GM18505 (cell line): ENCODE measurements around the gene COL4A1.

Source experiments
- ATAC-seq: cut with Tn5 transposase; IDR thresholded peaks from one replicate; pipeline ENCODE4 v1.9.1; 2021; ENCODE audit not compliant: unreplicated experiment
- POLR2A ChIP-seq: IDR thresholded peaks from 4 replicates; pipeline ENCODE4 v1.6.1; 2011; ENCODE audit warnings: borderline replicate concordance; ENCODE audit not compliant: insufficient read depth, insufficient read length; ENCODE audit errors: extremely low read depth

COL4A1 gene

GRCh38 chr13:110297011-110297410, 9.9 kb downstream of the COL4A1 start:
- ATAC-seq, result no peak
- no peak for TF ChIP-seq POLR2A

DNA sequence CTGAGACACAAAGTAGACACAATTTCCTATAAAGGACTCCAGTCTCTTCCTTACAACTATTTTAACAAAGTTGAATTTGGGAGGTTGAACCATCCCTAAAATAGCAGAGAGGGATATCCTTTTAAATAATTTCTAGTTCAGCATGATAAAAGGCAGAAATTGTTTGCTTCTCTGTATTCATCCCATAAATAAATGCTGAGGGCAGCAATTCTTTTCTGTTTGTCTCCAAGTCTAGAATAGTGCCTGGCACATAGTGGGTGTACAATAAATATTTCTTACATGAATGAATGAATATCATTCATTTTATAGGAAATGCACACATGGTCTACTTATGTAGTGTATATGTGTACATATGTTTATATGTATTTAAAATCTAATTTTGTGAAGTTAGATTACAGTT, 12.3 kb downstream of the COL4A1 start:
- no peak for TF ChIP-seq POLR2A
- ATAC-seq, result no peak

GRCh38 chr13:110294146-110294545, 12.8 kb downstream of the COL4A1 start:
- TF ChIP-seq POLR2A, result no peak
- no peak for ATAC-seq

GRCh38 chr13:110293649-110294048, 13.3 kb downstream of the COL4A1 start:
- ATAC-seq, result no peak
- TF ChIP-seq POLR2A, result no peak

DNA sequence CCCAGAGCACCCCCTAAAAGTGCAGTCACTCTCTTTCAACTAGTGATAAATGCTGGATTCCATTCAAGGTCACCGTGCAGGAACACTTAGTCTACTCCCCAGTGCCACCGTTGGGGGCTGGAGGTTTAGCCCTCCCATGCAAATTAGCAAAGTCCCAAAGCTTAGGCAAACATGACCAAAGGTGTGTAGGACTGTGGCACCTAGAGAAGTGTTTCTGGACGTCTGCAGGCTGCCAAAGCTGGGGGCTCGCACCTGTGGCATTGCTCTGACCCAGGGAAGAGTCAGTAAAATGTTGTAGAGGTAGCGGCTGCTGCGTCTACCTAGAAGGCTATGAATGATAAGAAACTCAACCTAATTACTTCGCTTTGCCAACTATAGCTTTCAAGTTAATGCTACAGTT, 13.9 kb downstream of the COL4A1 start:
- no peak for TF ChIP-seq POLR2A
- no peak for ATAC-seq

- TF ChIP-seq POLR2A, result no peak
- ATAC-seq, result no peak
These were observed 15.7 kb downstream of the COL4A1 start for GRCh38 chr13:110291286-110291685.

GRCh38 chr13:110290826-110291225, 16.1 kb downstream of the COL4A1 start:
- TF ChIP-seq POLR2A, result no peak
- no peak for ATAC-seq

GRCh38 chr13:110290153-110290552, 16.8 kb downstream of the COL4A1 start:
- ATAC-seq, result no peak
- no peak for TF ChIP-seq POLR2A

DNA sequence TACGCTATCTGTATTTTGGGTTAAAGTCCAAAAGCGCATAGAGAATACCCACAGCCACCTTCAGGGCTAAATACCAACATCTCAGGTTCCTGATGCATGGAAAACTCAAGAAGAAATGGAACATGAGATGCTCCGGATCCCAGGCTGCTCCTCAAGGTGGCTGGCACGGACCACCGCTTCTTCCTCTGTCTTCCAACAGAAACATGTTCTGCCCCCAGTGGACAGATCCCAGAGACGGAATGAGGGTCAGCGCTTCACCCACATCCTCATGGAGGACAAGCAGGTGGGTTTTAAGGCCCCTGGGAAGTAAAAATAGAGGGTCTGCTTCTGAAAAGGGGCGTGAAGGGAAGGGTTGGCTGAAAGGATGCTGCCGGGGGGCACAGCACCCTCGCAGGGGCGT, 17.3 kb downstream of the COL4A1 start:
- no peak for TF ChIP-seq POLR2A
- no peak for ATAC-seq

DNA sequence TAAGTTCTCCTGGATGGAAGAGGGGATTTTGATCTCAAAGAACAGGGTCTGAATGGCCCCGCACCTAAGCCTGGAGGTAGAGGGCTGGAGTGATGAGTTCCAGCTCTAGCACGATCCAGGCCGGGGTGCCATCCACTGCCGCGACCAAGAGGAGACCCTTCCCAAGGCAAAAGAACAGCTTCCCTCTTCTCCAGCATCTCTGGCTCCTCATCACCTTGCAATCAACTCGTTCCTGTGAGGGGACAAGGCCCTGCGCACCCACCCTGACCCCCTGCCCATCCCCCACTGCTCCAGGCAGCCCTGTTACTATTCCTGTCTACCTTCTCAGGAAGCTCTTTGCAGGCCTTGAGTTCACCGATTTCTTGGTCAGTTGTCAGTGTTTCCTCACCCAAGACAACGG, 17.8 kb downstream of the COL4A1 start:
- no peak for TF ChIP-seq POLR2A
- ATAC-seq, result no peak

GRCh38 chr13:110286833-110287819, 19.8 kb downstream of the COL4A1 start:
- no peak for ATAC-seq

DNA sequence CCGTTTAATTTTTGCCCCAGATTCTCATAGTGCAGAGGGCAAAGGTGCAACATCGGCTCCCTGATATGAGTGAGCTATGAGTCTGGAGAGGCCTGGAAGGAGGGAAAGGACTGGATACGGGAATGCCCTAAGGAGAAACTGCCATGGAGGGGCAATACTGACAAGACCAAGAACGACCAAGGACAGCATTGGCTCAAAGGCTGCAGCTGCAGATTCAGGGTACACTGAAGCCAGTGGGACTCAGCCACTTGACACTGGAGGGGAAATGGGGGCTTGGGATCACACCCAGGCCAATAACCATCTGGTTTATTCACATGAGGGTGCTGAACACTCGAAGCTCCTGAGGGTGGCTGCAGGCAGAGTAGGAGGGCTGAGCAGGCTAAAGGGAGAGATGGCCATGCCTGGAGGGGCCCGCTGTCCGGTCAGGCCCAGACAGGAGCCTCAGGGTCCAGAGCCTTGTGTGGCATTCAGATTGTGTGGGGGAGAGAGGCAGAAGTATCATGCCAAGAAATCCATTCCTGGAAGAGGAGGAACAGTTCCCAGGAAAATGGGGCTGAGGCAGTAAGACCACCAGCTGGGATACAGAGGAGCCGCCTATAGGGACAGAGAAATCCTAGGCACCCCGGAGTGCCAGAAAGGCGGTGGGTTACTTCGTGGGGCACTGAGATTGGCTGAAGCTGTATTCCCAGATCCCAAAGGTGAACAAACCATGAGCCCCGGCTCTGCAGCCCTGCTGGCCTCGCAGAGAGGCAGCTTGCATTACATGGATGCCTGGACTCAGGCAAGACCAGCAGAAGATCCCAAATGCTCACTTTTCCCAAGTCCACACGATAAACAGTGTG, 20.7 kb downstream of the COL4A1 start:
- no peak for ATAC-seq
- TF ChIP-seq POLR2A, result no peak

More at GRCh38 chr13:110286833-110287819, 19.8 kb downstream of the COL4A1 start:
- no peak for TF ChIP-seq POLR2A

DNA sequence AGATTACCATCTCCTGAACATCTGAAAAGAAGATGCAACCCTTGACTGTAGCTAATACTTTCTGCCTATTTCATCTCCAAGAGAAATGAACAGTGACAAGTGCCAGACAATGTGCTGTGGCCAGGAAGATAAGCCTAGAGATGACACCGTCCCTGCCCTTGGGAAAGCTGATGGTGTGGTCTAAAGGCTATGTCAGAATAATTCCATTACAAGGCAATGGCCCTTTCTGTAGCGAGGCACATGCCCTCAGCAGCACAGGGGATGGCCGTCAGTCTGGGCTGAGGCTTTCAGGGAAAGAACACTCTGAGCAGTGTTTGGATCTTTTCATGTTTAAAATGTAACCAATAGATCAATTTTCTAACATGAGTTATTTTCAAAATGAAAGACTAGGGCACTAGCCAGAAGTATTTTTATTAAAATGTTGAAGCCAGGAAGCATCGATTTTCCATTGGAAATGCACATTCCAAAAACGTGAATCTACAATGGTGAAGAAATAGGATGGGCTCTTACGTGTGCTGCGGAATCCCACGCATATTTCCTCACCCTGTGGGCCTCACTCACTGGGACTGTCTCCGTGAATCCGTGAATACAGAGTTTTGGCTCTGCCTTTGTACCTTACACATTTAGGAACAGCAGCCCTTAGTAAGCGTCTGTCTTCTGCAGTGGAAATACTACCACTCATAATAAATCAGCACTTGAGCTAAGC, 22.0 kb downstream of the COL4A1 start:
- no peak for ATAC-seq
- TF ChIP-seq POLR2A, result no peak
